Sigmoid colon (tissue), 3 donors: Measurements from ENCODE around the gene GPANK1.

ENCODE experiments used
- CTCF ChIP-seq, 4 experiments: fragments of 450-650 bp in 3 of 4; fragments of 200-600 bp in 1 of 4; IDR thresholded peaks; one replicate each; pipeline ENCODE4 v1.5.1; 2016 to 2019; ENCODE audit warnings: antibody characterized with exemption in 4 of 4, mild to moderate bottlenecking in 3 of 4, moderate library complexity in 2 of 4
- POLR2A ChIP-seq, 2 donors: fragments of 450-650 bp; IDR thresholded peaks; one replicate each; pipeline ENCODE4 v1.6.1; 2016; ENCODE audit warnings: antibody characterized with exemption in 2 of 2, mild to moderate bottlenecking in 2 of 2, moderate library complexity in 2 of 2

GRCh38 chr6:31626952-31627351 lies 37.8 kb downstream of the GPANK1 start:
- TF ChIP-seq CTCF (IDR thresholded peaks at IDR 0.05), result no peak
- no peak for TF ChIP-seq POLR2A (IDR thresholded peaks at IDR 0.05)
